Measurements from ENCODE around the gene LRRC55.

The LRRC55 gene, protein sequence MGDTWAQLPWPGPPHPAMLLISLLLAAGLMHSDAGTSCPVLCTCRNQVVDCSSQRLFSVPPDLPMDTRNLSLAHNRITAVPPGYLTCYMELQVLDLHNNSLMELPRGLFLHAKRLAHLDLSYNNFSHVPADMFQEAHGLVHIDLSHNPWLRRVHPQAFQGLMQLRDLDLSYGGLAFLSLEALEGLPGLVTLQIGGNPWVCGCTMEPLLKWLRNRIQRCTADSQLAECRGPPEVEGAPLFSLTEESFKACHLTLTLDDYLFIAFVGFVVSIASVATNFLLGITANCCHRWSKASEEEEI

DNA sequence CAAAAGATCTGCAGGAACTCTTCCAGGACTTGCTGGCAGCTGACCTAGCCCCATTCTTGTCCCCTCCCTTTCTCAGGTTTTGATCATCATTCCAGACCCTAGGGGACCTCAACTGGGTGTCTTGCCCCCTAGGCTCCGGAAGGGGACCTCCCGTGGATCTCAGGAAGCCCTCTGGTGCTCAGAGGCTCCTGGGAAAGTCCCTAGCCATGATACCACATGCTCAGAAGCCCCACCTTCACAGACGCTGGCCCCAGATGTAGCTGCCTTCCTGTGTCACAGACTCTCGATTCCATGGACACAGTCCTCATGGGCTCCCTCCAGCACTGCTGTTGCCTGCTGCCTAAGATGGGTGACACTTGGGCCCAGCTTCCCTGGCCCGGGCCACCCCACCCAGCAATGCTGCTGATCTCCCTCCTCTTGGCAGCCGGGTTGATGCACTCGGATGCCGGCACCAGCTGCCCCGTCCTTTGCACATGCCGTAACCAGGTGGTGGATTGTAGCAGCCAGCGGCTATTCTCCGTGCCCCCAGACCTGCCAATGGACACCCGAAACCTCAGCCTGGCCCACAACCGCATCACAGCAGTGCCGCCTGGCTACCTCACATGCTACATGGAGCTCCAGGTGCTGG is at the start of gene LRRC55:
LRRC55 (plus strand) TSS at position 276 of the 628 bp plus-strand sequence; CDS start at position 346, 70 bp downstream.
- no peak for DNase-seq (ENCODE audit: low spot score)

DNA sequence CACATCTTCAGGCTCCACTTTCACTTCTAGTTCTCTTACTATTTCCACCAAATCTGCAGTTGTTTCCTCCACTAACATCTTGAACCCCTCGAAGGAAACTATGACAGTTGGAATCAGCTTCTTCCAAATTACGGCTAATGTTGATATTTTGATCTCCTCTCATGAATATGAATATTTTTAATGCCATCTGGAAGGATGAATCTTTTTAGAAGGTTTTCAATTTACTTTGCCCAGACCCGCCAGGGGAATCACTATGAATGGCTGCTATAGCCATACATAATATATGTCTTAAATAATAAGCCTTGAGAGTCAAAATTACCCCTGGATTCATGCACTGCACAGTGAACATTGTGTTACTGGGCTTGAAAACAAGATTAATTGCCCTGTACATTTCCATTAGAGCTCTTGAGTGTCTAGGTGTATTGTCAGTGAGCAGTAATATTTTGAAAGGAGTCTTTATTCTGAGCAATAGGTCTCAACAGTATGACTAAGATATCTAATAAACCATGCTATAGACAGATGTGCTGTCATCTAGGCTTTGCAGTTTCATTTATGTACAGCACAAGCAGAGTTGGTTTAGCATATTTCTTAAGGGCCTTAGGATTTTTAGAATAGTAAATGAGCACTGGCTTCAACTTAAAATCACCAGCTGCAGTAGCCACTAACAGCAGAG is 48.3 kb upstream of the LRRC55 start:
- no peak for DNase-seq (ENCODE audit: low spot score)

DNA sequence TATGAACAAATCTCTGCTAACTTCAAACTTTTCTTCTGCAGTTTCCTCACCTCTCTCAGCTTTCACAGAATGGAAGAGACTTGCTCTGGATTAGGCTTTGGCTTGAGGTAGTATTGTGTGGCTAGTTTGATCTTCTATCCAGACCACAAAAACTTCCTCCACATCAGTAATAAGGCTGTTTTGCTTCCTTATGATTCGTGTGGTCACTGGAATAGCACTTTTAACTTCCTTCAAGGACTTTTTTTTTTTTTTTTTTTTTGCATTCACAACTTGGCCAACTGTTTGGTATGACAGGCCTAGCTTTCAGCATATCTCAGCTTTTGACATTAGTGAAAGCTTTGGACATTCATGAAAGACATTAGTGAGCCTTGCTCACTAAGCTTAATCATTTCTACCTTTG is 47.5 kb upstream of the LRRC55 start:
- no peak for DNase-seq (ENCODE audit: low spot score)

DNA sequence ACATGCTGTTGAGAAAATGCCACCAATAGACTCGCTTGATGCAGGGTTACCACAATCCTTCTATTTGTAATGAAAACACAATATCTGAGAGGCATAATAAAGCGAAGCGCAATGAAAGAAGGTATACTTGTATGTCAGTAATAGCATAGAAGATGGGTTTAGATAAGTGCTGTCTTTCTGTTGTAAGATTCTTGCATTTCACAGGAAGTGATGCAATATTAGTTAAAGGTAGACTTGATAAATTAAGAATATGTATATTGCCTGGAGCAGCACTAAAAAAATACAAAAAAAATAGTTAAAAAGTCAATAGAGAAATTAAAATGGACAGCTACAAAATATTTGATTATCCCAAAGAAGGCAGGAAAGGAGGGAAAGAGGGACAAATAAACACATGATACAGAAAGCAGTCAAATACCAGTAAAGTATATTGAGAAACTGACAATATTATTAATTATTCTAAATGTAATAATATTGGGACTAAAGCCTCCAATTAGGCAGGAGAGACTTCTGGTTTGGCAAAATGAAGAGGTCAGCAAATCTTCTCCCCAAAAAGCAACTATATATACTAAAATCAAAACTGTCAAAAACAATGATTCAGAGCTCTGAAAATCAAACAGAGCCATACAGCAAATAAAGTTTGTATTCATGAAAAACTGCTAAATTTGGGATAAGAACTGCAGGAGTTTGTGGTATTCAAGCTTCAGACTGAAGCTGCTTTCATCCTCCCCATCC is 46.6 kb upstream of the LRRC55 start:
- DNase-seq (ENCODE audit: low spot score) = no peak

DNA sequence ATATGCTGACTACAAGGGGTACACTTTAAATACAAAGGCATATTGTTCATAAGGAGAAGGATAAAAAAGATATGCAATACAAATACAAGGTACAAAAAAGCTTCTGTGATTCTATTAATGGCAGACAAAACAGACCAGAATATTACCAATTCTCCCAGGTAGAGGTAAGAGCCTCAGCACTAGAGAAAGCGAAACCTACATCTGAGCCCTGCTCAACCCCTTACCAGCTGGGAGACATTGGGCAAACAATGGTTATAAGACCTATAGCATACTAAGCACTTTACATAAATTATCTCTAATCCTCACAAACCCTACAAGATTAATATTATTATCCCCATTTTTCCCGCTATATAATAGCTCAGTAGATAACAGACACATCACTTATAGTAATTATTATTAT is 41.2 kb upstream of the LRRC55 start:
- no peak for DNase-seq (ENCODE audit: low spot score)

DNA sequence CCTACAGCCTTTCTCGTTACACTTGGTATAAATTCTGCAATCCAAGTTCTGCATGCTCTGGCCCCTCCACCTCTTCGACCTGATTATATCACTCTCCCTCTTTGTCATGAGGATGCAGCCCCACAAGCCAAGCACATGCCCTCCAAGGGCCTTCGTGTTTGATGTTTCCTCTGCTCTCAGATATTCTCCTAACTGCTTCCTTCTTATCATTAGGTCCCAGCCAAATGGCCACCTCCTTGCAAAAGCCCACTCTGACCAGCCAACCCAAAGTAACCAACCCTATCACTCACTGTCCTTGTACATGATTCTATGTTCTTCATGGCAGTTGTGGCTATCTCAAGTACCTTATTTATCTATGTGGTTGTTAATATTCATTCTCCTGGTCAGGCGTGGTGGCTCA is 38.3 kb upstream of the LRRC55 start:
- DNase-seq (ENCODE audit: low spot score) = no peak

DNA sequence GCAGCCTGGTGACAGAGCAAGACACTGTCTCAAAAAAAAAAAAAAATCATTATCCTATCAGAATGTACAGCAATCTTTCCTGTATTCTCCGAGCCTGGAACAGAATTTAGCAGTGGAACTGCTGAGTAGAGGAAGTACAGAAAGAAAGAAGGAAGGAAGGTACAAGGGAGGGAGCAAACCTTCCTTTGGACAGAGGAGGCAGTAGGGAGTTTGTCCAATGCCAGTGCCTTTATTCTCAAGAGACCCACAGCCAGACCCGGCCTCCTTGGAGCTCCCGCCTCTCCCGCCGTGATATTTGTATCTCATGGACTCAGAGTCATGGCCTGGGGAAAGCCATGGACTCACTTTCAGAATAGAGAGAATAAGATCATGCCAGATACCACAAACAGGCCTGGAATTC is 37.7 kb upstream of the LRRC55 start:
- no peak for DNase-seq (ENCODE audit: low spot score)

DNA sequence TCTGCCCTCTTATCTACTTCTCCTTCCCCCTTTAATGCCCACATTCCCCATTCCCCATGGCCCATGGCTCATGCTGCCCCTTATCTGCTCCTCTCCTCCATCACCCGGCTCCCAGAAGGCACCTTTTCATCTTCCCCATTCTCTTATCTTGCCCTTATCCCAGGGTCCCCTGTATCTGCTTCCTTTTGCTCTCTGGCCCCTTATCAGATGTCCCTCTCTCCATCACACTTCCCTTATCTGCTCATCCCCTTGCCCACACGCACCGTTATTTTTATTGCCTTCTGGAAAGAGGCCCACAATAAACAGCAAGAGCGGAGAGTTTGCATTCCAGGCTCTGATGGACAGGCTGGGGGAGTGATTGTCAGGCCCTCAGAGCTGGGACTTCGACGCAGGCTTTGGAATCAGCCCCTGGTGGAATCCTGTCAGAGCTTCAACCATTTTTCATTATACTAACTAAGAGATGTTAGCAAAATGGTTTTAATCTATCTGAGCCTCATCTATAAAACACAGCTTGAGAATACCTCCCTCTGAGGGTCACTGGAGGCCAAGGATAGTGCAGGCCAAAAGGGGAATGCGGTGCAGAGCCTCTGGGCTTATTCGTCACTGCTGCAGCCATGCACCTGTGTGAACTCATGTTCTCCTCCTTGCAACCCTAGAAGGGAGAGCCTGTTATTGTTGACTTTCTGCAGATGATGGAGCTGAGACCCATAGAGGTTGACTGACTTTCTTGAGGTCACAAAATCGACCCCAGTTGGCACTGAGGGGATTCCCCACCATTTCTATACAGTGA is 37.0 kb upstream of the LRRC55 start:
- no peak for DNase-seq (ENCODE audit: low spot score)

DNA sequence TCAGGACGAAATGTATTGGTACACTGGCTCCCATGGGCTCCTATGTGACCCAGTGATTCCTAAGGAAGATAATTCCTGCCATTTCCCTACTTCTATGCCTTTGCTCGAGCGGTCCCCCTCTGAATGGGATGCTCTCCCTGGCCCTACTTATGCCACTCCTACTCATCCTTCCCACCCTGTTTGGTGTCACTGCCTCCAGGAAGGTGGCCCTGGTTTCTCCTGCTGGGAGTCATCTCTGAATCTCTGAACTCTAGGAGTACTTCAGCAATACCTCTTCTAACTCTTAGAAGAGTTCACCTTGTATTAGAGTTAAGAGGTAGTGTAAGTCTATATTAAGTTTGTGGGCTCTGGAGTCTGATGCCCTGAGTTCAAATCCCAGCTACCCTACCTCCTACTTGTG is 35.5 kb upstream of the LRRC55 start:
- DNase-seq (ENCODE audit: low spot score) = no peak

DNA sequence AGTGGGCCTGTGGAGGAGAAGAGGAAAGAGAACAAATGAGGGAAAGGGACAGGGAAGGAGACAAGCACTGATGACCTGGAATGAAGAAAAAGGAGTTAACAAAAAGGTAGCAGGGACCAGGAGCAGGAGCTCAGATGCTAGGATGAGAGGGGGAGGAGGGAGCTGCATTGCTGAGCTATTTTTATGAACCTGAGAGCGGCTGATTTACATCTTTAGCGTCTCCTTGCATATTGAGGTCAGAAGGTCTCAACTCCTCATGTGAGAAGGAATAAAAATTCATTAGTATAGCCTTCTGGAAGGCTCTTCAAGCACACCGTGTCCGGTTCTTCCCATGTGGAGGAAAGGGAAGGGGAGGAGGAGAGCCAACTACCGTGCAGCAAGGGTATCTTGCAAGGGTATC is 33.1 kb upstream of the LRRC55 start:
- no peak for DNase-seq (ENCODE audit: low spot score)

DNA sequence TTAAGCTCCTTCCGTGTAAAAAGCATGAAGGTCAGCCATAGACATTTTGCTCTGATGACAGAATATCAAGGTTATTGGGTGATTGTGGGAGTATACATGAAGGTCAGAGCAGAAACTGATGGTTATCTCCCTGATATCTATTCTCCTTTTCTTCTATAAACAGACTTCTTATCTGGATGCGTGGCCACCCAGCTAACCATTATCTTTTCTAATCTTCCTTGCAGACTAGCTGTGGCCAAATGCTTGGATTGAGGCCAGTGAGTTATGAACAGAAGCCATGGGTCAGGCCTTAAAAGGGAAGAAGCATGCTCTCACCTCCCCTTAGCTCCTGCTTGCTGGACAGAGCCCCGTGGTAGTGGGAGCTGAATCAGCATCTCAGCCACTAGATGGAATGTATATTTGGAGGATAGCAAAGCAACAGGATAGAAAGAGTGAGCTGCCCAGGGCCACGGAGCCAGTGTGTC is 31.3 kb upstream of the LRRC55 start:
- DNase-seq (ENCODE audit: low spot score) = no peak

DNA sequence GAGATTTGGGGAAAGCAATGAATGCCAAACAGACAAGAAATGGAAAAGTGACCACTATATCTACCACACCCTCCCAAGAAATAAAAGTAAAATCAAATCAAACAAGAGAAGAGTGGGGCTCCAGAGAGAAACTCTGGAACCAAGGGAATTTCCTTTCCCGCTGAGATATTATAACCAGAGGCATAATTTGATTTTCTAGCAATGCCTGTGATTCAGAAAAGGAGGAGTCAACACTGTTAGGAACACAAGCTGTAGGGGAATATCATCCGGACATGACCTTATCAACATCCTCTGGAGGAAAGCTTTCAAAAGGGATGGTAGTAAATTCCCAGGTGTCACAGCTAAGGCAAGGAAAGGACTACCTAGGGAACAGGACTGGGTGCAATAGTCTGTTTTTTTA is 29.6 kb upstream of the LRRC55 start:
- DNase-seq (ENCODE audit: low spot score) = no peak

DNA sequence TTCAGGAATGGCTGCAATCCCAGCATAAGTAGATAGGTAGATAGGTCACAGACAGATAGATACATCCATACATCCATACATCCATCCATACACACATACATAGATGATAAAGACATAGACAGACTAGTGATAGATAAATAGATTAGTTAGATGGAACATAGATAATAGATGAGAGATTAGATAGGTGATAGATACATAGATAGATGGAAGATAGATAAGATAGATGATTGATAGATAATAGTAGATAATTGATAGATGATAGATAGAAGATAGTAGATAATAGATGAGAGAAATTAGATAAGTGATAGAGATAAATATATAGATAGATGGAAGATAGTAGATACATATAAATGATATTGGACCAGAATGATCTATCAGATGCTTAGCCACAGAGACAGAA is 28.3 kb upstream of the LRRC55 start:
- DNase-seq (ENCODE audit: low spot score) = no peak

DNA sequence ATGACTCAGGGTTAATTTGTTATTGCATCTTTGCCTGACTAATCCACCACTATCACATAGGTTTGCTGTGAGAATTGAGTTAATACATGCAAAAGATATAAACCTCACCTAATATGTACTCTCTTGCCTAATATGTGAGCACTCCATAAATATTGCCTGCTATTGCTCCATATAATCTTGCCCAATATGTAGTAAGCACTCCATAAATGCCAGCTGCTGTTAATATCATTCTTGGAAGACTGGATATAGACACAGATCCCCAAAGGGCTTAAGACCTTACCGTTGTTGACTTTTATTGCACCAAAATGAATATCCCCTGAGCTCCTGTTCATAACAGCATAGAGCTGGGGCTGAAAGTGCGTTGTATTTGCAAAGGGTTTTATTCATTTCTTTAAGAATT is 27.0 kb upstream of the LRRC55 start:
- DNase-seq (ENCODE audit: low spot score) = no peak

DNA sequence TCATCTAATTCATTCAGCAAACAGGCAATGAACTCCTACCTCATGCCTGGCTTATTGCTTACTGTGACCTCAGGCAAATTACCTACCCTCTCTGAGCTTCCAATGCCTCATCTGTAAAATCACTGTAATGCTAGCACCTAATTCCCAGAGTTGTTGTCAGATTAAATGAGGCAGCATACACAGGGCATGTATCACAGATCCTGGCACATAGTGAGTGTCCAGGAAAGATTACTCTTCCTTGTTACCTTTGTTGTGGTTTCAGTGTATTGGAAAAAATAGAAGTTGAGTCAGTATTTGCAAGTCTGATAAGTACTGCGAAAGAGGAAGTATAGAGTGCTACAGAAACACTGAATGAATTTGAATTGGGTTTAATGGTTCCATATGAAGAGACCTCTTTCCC is 26.4 kb upstream of the LRRC55 start:
- no peak for DNase-seq (ENCODE audit: low spot score)

DNA sequence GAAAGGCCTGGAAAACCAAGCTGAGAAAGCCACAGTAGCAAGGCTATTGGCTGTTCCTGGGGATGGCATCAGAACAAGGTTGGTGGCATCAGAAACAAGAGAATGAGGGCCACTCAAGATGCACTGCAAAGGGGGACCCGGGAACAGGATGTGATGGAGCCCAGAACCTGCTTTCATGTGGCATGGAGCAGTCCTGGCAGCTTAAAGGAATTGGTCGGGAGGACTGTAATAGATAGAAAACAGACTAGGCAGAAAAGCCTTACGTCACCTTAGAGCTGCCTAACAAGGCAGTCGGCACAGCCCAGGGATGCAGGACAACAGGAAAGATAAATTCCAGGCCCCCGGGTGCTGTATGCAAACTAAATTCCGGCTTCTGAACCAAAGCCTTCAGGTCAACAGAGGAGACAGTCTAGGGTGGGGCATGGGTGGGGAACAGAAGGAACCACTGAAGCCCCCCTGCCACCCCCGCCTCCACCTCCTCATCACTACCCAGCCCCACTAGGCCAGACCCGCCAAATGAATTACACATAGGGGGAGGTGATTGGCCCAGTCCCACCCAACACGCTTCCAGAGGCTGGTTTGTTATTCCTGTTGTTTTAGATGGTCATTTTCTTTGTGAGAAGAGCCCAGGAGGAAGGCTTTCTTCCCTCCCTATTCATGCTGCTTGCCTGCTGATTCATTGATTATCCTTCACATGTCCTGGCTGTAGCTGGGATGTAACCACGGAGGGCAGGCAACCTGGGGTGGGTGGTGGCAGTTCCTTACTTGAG is 25.7 kb upstream of the LRRC55 start:
- no peak for DNase-seq (ENCODE audit: low spot score)

DNA sequence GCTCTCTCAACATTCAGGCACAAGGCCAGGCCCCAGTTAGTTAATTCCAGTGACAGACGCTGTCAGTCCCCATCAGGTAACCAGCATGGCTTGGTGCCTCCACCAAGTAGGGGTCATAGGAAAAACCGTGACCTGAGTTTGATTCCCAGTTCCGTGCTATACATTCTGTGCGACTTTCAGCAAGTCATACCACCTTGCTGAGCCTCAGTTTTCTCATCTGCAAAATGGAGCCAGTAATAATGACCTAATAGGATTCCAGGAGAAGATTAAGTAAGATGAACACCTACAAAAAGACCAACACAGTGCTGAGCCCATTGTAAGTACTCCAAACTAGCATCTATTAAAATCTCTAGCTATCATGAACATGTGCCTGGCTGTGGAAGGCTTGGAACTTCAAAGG is 24.8 kb upstream of the LRRC55 start:
- no peak for DNase-seq (ENCODE audit: low spot score)

DNA sequence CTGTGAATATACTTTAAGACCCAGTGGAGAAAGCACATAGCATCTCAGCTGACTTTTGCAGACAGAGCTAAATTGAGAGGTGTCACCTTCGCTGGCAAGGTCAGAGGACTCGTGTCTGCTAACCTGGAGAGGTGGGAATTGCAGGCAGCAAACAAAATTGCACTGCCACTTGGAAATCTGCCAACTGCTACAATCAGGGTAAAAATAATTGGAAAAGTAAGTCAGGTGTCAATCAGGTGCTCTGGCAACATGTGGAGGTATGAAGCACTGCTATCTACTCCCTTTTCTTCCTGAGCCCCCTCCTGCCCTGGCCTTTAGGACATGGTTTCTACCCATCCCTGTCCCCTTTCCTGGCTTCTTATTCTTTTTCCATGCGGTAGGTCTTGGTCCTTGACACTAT is 24.1 kb upstream of the LRRC55 start:
- DNase-seq (ENCODE audit: low spot score) = no peak

DNA sequence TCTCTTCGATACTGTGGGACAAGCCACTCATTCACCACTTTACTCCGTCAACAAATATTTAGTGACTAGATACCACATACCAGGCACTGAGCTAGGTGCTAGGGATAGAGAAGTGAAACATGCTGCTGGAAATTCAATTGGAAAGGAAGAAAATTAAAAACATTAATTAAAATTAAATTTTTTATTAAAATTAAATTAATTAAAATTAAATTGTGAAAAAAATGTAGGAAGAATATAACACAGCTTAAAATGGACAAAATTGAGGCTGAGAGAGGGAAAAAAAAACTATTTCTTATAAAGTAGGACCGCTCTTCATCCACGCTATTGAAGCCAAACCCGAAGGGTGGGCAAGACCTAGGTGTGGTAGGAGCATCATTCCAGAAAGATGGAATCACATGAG is 23.6 kb upstream of the LRRC55 start:
- no peak for DNase-seq (ENCODE audit: low spot score)

DNA sequence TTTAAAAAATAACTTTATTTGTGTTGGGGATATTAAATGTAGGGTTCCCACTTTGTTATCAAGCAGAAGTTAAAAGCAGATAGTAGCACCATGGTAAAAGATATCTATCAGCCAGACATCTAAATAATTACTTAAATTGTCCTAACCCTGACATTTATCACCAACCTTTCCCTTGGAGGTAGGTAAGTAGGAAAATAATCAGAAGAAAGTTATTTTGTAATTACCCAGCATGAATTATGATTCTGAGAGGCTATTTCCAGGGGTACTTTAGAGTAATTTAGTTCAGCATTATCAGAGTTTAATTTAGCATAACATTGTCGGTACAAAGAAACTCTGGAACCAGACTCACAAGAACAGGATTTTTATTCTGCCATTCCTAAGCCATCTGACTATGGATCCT is 23.2 kb upstream of the LRRC55 start:
- no peak for DNase-seq (ENCODE audit: low spot score)

DNA sequence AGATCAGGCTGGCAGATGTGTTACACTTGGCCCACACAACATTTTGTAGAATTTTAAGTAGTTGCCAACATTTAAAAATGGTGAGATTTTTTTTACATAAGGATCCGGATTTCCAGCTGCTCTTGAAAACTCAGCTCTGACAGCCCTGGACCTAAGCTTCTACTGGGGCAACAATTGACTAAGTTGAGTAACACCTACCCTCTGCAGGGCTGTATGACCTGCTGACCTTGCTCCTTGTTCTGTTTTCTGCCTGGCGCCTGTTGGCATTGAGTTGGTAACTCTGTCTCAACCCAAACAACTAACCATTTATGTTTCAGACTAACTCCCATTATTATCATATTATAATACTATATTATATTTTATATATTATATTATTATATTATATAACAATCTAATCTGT is 21.1 kb upstream of the LRRC55 start:
- no peak for DNase-seq (ENCODE audit: low spot score)
